Stimulated activated CD8-positive, alpha-beta memory T cell treated with anti-CD3 and anti-CD28 coated beads, Interleukin-7, amount 100 ng/mL, for 4 hours (primary cell): ENCODE data around the gene PRUNE2.

Source experiments
- DNase-seq, 2 donors: peaks; one replicate each; pipeline ENCODE4 v3.0.0-alpha.2; 2020; ENCODE audit warnings: low read depth in 2 of 2

PRUNE2 gene

GRCh38 chr9:76624391-76625048 is 281.4 kb downstream of the PRUNE2 start:
- DNase-seq = no peak

- DNase-seq = no peak
Measured at GRCh38 chr9:76620996-76621395, 284.9 kb downstream of the PRUNE2 start.

GRCh38 chr9:76620581-76620980 is 285.3 kb downstream of the PRUNE2 start:
- DNase-seq = no peak

GRCh38 chr9:76619640-76620039 is 286.3 kb downstream of the PRUNE2 start:
- DNase-seq = no peak

- DNase-seq = no peak
Measured at GRCh38 chr9:76619197-76619596, 286.7 kb downstream of the PRUNE2 start.

- DNase-seq = no peak
Measured at GRCh38 chr9:76618762-76619161, 287.2 kb downstream of the PRUNE2 start.

GRCh38 chr9:76617497-76618175 is 288.3 kb downstream of the PRUNE2 start:
- DNase-seq = no peak

GRCh38 chr9:76616780-76617179 is 289.1 kb downstream of the PRUNE2 start:
- no peak for DNase-seq

GRCh38 chr9:76615177-76615603 is 290.7 kb downstream of the PRUNE2 start:
- DNase-seq = no peak

- no peak for DNase-seq
Measured at GRCh38 chr9:76613974-76614373, 291.9 kb downstream of the PRUNE2 start.

GRCh38 chr9:76613150-76613781 is 292.6 kb downstream of the PRUNE2 start:
- DNase-seq = no peak

GRCh38 chr9:76610011-76610352 is 295.9 kb downstream of the PRUNE2 start:
- DNase-seq = no peak

- no peak for DNase-seq
Measured at GRCh38 chr9:76609285-76610010, 296.5 kb downstream of the PRUNE2 start.

GRCh38 chr9:76608575-76609273 is 297.2 kb downstream of the PRUNE2 start:
- no peak for DNase-seq

- DNase-seq = no peak
Measured at GRCh38 chr9:76607730-76608436, 298.0 kb downstream of the PRUNE2 start.

GRCh38 chr9:76605321-76605900 is 300.5 kb downstream of the PRUNE2 start:
- no peak for DNase-seq

- no peak for DNase-seq
Measured at GRCh38 chr9:76603931-76604570, 301.9 kb downstream of the PRUNE2 start.

GRCh38 chr9:76603448-76603895 is 302.4 kb downstream of the PRUNE2 start:
- DNase-seq = no peak

- no peak for DNase-seq
Measured at GRCh38 chr9:76602199-76602598, 303.7 kb downstream of the PRUNE2 start.

GRCh38 chr9:76600007-76600615 is 305.8 kb downstream of the PRUNE2 start:
- no peak for DNase-seq
